Mucosa of stomach (tissue), 1 donor: Measurements from ENCODE around the gene PPFIBP2.

Experiments
- H3K27me3 ChIP-seq: one replicate; pipeline ENCODE4 v1.7.0; 2013; ENCODE audit warnings: mild to moderate bottlenecking, low read length; ENCODE audit not compliant: control insufficient read depth, insufficient read depth
- H3K36me3 ChIP-seq: one replicate; pipeline ENCODE4 v1.7.0; 2013; ENCODE audit warnings: low read length; ENCODE audit not compliant: control insufficient read depth, insufficient read depth
- H3K4me1 ChIP-seq: one replicate; pipeline ENCODE4 v1.7.0; 2013; ENCODE audit warnings: mild to moderate bottlenecking, low read length; ENCODE audit not compliant: control insufficient read depth, insufficient read depth
- H3K4me3 ChIP-seq: one replicate; pipeline ENCODE4 v1.7.0; 2013; ENCODE audit warnings: low read length
- H3K9ac ChIP-seq: one replicate; pipeline ENCODE4 v1.7.0; 2013; ENCODE audit warnings: mild to moderate bottlenecking, low read length, moderate library complexity
- H3K9me3 ChIP-seq: one replicate; pipeline ENCODE4 v1.7.0; 2013; ENCODE audit warnings: mild to moderate bottlenecking, low read length, moderate library complexity; ENCODE audit not compliant: control insufficient read depth
- donor health status: Pancreatic carcinoma.

Gene PPFIBP2

DNA sequence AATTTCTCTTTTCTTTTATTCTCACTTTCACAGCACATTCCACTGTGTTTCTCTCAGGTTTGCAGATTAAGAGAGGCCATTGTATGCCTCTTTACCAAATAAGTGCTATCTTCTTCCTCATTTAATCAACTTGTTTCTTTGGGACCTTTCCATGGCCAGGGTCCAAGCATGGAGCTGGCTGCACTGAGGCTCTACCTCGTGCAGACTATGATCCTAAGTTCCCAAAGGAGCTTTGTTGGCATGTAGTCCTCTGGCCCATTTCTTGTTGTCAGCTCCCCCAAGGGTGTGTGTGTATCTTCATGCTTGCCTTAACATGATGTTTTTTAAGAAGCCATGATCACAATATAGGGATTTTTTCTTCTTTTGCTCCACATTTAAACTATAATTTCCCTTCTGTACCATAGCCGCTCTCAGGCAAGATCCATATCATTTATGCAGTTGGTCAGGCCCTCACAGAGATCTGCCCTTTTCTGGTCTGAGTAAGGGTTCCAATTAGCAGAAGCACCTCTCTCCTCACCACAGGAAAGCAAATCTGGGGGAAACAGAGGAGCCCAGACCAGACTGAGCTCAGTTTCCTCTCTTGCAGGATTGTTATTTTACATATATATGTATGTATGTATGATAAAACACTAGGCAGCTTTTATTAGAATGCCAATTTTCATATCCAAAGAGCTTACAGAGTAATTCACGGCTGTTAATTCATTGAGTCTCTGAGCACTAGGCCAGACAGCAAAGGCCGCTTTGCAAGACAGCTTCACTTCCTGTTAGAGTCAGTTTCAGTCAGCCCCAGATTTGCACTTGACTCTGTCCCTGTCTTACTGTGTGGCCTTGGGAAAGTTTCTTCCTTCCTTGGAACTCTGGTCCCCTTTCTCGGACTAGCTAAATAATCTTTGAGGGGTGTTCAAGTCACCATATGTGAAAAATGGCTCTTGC, 125.2 kb downstream of the PPFIBP2 start:
- Histone ChIP-seq H3K9ac (no peak overlapping the region), H3K4me1 (peaks cover 37% of the 10 kb centered on the region), H3K9me3 (no peaks in the 10 kb centered on the region), H3K27me3 (no peaks in the 10 kb centered on the region), H3K4me3 (no peak overlapping the region), H3K36me3 (peaks cover 42% of the 10 kb centered on the region)

GRCh38 chr11:7639643-7640025, 125.8 kb downstream of the PPFIBP2 start:
- Histone ChIP-seq H3K9me3 (no peaks in the 10 kb centered on the region), H3K36me3 (peaks cover 36% of the 10 kb centered on the region)

DNA sequence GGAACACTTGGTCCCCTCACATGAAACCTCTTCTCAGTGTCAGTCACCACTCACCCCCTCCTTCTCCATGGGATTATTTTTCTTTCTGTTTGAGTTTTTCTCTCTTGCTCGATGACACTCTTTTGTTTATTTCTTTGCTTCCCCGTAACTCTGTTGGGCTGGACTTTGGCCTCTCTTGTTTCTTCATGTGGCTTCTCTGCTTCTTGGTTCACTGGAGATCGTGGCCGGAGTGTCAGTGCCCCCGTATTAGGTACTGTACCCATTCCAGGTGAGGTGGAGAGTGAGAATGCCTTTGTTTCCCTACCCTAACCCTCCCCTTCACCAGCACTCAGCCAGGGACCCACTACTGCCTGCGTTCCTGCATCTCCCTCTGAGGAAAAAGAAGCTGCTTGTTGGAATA, 127.0 kb downstream of the PPFIBP2 start:
- no peak overlapping the region for H3K9ac ChIP-seq
- H3K4me1 ChIP-seq, result peaks cover 37% of the 10 kb centered on the region
- peaks cover 28% of the 10 kb centered on the region for H3K36me3 ChIP-seq
- H3K9me3 ChIP-seq, result no peaks in the 10 kb centered on the region
- no peaks in the 10 kb centered on the region for H3K27me3 ChIP-seq
- H3K4me3 ChIP-seq, result no peak overlapping the region

More at GRCh38 chr11:7639643-7640025, 125.8 kb downstream of the PPFIBP2 start:
- Histone ChIP-seq H3K4me1 (peaks cover 37% of the 10 kb centered on the region), H3K27me3 (no peaks in the 10 kb centered on the region), H3K4me3 (no peak overlapping the region), H3K9ac (no peak overlapping the region)

GRCh38 chr11:7642747-7643146, 128.9 kb downstream of the PPFIBP2 start:
- Histone ChIP-seq H3K27me3 (no peaks in the 10 kb centered on the region), H3K9me3 (no peaks in the 10 kb centered on the region), H3K4me1 (peaks cover 27% of the 10 kb centered on the region), H3K9ac (no peak overlapping the region), H3K4me3 (no peak overlapping the region), H3K36me3 (peaks cover 25% of the 10 kb centered on the region)

DNA sequence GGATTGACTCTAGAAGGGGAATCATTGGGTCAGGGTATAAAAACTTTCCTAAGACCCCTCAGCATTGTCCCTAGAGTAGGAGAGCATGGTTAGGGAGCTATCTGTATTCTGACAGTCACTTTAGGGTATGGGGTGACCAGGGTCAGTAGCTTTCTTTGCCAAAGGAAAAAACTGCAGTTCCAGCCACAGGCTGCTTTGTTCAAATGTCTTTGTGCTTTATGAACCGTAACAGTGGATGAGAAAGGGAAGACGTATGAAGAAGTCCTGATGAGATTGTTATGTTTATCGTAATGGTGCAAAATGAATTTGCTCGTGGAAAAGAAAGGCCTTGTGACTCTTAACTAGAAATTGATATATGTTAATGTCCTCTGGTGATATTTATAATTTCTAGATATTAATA, 129.5 kb downstream of the PPFIBP2 start:
- Histone ChIP-seq H3K9ac (no peak overlapping the region), H3K9me3 (no peaks in the 10 kb centered on the region), H3K4me3 (no peak overlapping the region), H3K27me3 (no peaks in the 10 kb centered on the region), H3K4me1 (peaks cover 21% of the 10 kb centered on the region), H3K36me3 (peaks cover 25% of the 10 kb centered on the region)

- Histone ChIP-seq H3K4me1 (peaks cover 2% of the 10 kb centered on the region), H3K9me3 (no peaks in the 10 kb centered on the region), H3K36me3 (peaks cover 24% of the 10 kb centered on the region), H3K9ac (no peak overlapping the region), H3K4me3 (no peak overlapping the region), H3K27me3 (no peaks in the 10 kb centered on the region)
These were observed 131.4 kb downstream of the PPFIBP2 start for GRCh38 chr11:7645206-7645605.

DNA sequence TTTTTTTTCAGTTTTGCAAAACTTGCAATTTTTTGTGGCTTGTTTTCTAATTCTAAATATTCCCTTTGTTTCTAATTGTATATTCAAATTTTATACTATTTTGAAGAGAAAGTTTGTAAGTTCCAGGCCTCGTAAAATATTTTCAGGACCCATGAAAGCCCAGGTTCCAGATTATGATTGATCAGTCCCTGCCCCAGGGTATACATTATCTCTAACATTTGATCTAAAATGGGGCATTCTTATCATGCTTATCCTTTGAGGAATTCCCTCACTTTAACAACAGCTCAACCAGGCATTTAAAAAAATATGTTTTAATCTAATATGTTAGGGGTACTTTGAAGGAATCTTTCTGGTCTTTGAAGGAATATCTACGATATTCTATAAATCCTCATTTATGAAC, 133.1 kb downstream of the PPFIBP2 start:
- peaks cover 17% of the 10 kb centered on the region for H3K36me3 ChIP-seq
- H3K9me3 ChIP-seq, result no peaks in the 10 kb centered on the region
- no peaks in the 10 kb centered on the region for H3K4me1 ChIP-seq
- no peaks in the 10 kb centered on the region for H3K27me3 ChIP-seq
- no peak overlapping the region for H3K4me3 ChIP-seq
- no peak overlapping the region for H3K9ac ChIP-seq

DNA sequence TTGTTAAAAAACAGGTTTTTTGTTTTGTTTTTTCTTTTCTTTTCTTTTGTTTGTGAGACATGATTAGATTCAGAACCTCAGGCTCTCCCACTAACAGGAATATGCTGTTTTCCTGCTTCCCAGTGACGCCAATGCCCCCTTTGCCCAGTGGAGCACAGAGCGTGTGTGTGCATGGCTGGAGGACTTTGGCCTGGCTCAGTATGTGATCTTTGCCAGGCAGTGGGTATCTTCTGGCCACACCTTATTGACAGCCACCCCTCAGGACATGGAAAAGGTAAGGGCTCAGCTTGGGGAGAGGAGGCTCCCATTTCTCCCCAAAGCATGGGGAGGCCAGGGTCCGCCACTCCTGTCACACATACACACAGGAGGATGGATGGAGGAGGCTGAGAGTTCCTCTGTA, 134.5 kb downstream of the PPFIBP2 start:
- Histone ChIP-seq H3K9me3 (no peaks in the 10 kb centered on the region), H3K36me3 (peaks cover 30% of the 10 kb centered on the region), H3K4me1 (no peaks in the 10 kb centered on the region), H3K27me3 (no peaks in the 10 kb centered on the region), H3K4me3 (no peak overlapping the region), H3K9ac (no peak overlapping the region)

DNA sequence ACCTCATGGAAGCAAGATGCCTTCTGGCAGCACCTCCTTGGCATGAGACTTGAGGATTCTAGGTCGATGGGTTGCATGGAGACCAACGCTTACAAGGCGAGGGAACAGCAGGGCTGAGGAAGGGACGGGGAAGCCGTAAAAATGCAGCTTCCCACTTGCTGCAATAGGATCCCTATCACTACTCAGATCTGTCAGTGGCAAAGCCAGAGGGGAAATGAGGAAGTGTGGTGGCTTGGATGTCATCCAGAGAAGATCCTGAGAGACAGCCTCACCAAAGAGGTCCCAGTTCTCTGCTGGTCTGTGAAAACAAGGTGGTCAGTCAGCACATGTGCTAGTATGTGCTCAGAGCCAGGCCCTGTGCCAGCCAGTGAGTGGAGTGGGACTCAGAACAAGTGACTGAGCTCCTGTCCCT, 137.3 kb downstream of the PPFIBP2 start:
- H3K9ac ChIP-seq, result no peak overlapping the region
- H3K9me3 ChIP-seq, result no peaks in the 10 kb centered on the region
- no peaks in the 10 kb centered on the region for H3K4me1 ChIP-seq
- no peak overlapping the region for H3K4me3 ChIP-seq
- H3K27me3 ChIP-seq, result no peaks in the 10 kb centered on the region
- H3K36me3 ChIP-seq, result peaks cover 52% of the 10 kb centered on the region

DNA sequence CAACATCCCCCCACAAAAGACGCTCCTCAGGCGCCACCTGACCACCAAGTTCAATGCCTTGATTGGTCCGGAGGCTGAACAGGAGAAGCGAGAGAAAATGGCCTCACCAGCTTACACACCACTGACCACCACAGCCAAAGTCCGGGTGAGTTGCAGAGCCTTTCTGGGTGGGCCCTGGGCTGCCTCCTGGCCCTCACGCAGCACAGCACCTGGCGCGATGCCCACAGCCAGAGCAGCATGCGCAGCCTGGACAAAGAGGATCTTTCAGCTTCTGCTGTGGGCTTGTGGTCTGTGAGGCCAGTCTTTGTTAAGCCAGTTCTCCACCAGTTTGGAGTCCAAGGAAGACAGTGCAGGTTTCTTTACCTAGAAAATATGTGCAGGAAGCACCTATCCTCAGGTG, 137.9 kb downstream of the PPFIBP2 start:
- no peaks in the 10 kb centered on the region for H3K4me1 ChIP-seq
- H3K9me3 ChIP-seq, result no peaks in the 10 kb centered on the region
- H3K27me3 ChIP-seq, result no peaks in the 10 kb centered on the region
- peaks cover 52% of the 10 kb centered on the region for H3K36me3 ChIP-seq
- no peak overlapping the region for H3K4me3 ChIP-seq
- H3K9ac ChIP-seq, result no peak overlapping the region

GRCh38 chr11:7654195-7654705, 140.5 kb downstream of the PPFIBP2 start:
- Histone ChIP-seq H3K9me3 (no peaks in the 10 kb centered on the region), H3K4me3 (no peak overlapping the region), H3K36me3 (peaks cover 49% of the 10 kb centered on the region), H3K9ac (no peak overlapping the region), H3K4me1 (no peaks in the 10 kb centered on the region), H3K27me3 (no peaks in the 10 kb centered on the region)

GRCh38 chr11:7655253-7656217, 141.7 kb downstream of the PPFIBP2 start:
- no peak overlapping the region for H3K4me3 ChIP-seq
- no peak overlapping the region for H3K9ac ChIP-seq
- no peaks in the 10 kb centered on the region for H3K4me1 ChIP-seq
- H3K9me3 ChIP-seq, result no peaks in the 10 kb centered on the region
- H3K27me3 ChIP-seq, result no peaks in the 10 kb centered on the region
- H3K36me3 ChIP-seq, result peaks cover 44% of the 10 kb centered on the region
